ENCODE measurements around the gene ARHGAP22. TPM values are rescaled to one million over a fixed set of nuclear protein-coding genes. Genes with fewer than 3 reads are reported as not detected.

Gene ARHGAP22
- polyA plus RNA-seq, 5 donors = 1.3 to 3.1 (median 2.5) TPM

DNA sequence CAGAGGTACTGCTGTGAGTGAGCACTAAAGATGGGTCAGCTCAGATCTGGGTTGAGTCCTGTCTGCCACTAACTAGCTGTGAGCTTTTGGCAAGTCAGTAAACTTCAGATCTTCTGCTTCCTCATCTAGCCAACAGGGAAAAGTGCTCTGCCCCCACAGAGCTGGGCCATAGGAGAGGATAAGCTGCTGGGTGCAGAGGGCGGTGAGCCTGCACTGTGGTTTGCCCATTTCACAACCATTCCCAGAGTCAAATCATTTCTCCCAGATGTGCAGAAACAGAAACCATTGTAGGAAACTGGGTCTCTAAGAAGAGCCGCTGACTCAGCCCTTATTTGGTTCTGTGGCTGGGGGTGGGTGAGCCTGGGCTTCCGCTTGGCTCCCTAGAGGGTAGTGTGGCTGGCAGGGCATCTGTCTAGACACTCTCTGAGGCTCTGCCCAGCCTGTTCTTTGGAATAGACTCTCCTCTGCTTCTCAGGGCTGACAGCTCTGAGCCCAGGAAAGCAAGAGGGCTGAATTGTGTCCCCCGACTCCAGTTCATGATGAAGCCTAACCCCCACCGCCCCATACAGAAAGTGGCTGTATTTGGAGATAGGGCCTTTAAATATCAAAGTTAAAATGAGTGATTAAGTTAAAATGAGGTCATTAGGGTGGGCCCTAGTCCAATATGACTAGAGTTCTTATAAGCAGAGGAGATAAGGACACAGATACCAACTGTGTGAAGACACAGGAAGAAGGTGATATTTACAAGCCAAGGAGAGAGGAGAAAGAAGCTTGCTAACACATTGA lies 29.5 kb upstream of the ARHGAP22 start:
- DNase-seq = no peak

- DNase-seq = no peak
These were observed 28.7 kb upstream of the ARHGAP22 start for GRCh38 chr10:48633381-48634197.

DNA sequence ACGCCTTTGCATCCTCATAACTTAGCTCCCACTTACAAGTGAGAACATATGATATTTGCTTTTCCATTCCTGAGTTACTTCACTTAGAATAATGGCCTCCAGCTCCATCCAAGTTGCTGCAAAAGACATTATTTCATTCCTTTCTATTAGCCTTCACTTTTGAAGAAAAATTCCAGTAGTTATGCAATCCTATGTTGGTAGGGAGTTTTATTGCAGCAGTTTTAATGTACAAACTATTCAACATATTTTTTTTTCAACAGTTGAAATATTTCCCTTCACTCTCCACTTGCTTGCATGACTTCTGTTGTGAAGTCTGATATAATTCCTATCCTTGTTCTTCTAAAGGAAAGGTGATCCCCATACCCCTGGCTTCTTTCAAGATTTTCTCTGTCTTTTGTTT lies 27.3 kb upstream of the ARHGAP22 start:
- no peak for DNase-seq

GRCh38 chr10:48627984-48628609 lies 23.2 kb upstream of the ARHGAP22 start:
- DNase-seq = no peak

GRCh38 chr10:48626986-48627731 lies 22.3 kb upstream of the ARHGAP22 start:
- no peak for DNase-seq

DNA sequence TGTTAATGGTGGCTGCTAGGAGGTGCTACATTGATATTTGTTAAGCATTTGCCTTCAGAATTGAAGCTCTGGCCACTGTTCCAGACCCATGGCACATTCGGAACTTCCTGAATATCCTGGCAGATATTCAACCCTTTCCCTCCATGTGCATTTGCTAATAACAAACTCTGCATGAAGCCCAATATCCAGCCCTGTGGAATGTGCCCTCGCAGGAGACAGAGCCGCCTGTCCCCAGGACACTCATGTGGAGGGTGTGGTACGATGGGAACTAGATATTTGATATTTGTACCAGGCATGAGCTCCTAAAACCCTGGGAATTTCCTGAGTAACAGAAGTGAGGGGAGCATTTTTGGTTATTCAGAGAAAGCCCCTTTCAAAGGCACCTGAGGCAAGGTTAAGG lies 21.6 kb upstream of the ARHGAP22 start:
- DNase-seq = no peak

- DNase-seq = no peak
These were observed 20.9 kb upstream of the ARHGAP22 start for GRCh38 chr10:48625826-48626134.

- no peak for DNase-seq
These were observed 18.8 kb upstream of the ARHGAP22 start for GRCh38 chr10:48623607-48624132.

DNA sequence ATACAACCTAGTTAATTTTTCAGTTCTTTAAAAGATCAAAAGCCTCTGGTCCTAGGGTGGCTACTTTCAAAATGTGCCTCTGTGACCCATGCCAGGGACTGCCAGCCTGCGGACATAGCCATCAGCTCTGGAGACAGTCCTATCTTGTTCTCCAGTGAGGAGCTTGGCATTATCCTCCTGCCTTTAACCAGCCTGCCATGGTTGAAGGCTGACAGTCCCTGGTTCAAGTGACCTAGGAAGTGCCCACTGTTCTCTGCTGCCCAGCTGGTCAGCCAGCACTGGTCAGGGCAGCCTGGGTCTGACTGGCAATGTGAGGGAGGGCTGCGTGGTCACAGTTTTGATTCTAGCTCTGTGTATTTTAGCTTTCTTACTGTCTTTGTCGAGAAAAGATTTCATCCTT lies 18.1 kb upstream of the ARHGAP22 start:
- no peak for DNase-seq

DNA sequence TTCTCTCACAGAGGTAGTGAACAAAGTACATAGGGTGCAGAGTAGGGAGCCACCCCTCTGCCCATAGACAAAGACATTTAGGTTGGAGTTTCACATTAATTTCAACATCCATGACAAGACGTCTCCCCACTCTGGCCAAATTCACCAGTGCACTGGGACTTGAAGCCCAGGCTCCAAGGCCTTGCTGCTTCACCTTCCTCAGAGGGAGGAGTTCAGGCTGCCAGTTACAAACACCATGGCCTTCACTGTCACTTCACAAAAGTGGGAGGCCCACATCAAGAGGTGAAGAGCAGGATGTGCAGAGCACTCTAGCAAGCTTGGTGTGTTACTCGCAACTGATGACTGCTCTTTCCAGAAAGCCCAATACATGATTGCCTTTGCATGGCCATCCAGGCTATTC lies 15.8 kb upstream of the ARHGAP22 start:
- DNase-seq = no peak

- no peak for DNase-seq
These were observed 11.6 kb upstream of the ARHGAP22 start for GRCh38 chr10:48616436-48616835.

GRCh38 chr10:48614481-48615390 lies 9.9 kb upstream of the ARHGAP22 start:
- no peak for DNase-seq

- no peak for DNase-seq
These were observed 8.1 kb upstream of the ARHGAP22 start for GRCh38 chr10:48613016-48613415.

DNA sequence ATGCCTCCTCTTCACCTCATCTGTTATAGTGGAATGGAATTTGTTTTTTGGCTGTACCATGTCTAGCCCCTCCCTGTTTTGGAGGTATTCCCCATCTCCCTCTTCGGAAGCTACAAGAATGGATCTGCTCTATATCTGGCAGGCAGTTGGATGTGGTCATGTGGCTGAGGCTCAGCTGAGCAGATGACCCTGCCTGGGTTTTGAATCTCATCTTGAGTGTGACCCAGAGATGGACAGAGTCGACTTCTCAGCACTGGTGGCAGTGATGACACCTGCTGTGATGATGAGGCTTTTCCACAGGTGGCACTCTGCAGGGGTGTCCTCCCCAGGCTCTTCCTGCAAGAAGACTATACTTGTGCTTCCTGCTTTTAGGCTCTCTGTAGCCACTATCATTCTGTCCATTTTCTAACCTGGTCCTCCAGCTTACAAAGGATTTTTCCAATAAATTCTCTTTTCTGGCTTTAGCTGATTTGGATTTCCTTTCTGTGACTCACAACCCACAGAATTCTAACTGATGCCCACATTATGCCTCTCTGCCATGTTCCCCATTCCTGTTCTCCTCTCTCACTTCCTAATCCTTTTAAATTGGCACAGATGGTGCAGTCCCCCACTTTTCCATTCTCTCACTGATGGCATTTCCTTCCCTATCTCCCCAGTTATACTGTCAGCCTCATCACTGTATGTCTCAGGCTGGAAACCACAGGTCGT lies 7.5 kb upstream of the ARHGAP22 start:
- no peak for DNase-seq

DNA sequence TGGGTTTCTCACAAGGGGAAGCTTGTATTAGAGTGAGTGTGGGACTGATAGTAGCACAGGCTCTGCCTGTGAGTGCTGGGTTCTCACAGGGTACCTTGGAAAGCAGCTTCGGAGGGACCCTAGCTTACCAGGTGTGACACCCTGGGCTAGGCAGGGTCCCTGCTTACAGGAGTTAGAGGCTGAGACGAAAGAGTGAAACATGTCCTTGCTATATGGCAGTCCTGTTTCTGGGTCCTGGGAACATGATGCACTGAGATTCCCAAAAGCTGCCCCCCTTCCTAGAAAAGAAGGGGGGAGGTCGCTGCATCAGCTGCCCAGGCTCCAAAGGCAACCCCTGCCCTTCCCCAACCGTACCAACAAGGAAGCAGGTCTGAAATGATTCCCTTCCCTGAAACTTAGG lies 6.3 kb upstream of the ARHGAP22 start:
- DNase-seq = no peak

DNA sequence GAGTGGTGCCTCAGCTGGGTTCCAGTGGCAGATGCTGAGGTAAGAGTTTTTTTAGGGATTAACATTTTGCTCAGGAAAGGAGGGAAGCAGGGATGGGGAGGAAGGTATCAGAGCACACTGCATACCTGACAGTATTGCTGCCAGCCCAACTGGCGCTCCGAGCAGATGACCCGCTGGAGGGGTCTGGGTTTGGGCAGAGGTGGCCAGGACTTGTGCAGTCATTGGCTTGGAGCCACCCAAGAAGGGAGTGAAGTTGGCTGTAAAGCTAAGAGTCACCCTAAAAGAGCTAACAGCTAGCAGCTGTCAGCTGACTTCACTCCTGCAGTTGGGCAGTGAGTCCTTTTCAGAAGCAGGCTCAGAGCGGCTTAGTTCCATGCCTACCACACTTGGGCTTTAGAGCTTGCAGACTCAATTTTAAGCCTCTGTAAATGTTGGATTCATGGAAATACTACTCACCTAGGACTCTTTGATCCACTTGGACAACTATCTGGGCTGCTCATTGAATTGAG lies 5.8 kb upstream of the ARHGAP22 start:
- no peak for DNase-seq

- DNase-seq = no peak
These were observed 5.2 kb upstream of the ARHGAP22 start for GRCh38 chr10:48609899-48610584.

- DNase-seq = no peak
These were observed 4.6 kb upstream of the ARHGAP22 start for GRCh38 chr10:48609441-48609840.

GRCh38 chr10:48608976-48609375 lies 4.1 kb upstream of the ARHGAP22 start:
- DNase-seq = no peak

Data from right lung (tissue), 5 donors.